GM18502 (cell line): Measurements from ENCODE around the gene SLC10A4.
"Not testable (repeated sequence)": the region's sequence is repeated elsewhere in the genome, so short reads cannot be mapped to it uniquely, and the experiment has no call there.

Experiments used
- ATAC-seq: cut with Tn5 transposase; IDR thresholded peaks from one replicate; pipeline ENCODE4 v1.9.1; 2021; ENCODE audit warnings: mild to moderate bottlenecking; ENCODE audit not compliant: unreplicated experiment, poor library complexity

SLC10A4 gene

GRCh38 chr4:48483006-48483776 is at the start of gene SLC10A4:
SLC10A4 (plus strand) TSS chr4:48483343; CDS start chr4:48483562, 219 bp downstream.
- peak; percentile 49 for ATAC-seq

DNA sequence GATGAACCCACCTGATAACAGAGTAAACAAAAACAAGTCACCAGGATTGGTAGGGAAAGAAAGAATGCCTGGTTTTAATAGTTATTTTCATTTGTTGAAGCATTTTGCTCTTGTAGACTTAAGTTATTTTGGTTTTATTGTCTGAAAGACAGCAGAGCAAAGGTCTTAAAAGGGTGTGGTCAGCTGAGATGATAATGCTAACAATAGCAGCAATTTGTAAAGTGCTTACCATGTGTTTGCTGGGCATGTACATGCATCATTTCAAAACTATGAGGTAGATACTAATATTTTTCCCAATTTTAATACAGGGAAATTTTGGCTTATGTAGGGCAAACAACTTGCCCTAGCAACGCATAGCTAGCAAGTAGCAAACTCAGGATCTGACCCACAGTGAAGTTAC is 46.8 kb upstream of the SLC10A4 start:
- no peak for ATAC-seq

DNA sequence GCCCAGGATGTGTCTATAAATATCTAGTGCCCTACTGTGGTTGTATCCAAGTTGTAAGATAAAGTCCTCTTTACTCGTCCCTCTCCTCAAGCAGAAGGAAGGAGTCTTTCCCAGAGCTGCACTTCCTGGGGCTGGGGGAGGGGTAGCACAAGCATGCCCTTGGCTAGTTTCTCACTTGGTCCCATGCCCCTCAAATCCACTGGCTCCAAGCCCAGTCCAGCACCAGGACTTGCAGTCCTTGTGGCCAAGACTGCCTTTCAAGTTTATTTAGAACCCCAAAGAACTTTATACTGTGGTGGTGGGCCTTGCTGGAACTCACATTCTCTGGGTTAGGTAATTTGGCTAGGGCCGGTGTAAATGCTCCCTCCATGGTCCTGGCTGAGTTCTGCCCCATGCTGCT is 43.2 kb upstream of the SLC10A4 start:
- ATAC-seq: no peak

GRCh38 chr4:48440914-48441313 is 42.2 kb upstream of the SLC10A4 start:
- ATAC-seq: not testable (repeated sequence)

DNA sequence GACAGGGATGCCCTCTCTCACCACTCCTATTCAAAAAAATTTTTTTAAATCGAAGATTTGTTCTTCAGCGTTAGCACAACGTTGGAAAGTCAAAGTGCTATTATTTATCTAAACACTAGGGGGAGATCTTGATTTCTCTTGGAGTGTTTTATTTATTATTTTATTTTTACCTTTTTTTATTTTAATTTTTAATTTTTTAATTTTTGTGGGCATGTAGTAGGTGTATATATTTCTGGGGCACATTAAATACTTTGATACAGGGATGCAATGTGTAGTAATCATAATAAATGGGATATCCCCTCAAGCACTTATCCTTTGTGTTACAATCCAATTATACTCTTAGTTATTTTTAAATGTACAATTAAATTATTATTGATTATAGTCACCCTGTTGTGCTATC is 37.4 kb upstream of the SLC10A4 start:
- ATAC-seq: no peak

GRCh38 chr4:48446642-48447041 is 36.5 kb upstream of the SLC10A4 start:
- ATAC-seq: no peak

GRCh38 chr4:48449151-48449550 is 34.0 kb upstream of the SLC10A4 start:
- no peak for ATAC-seq

- no peak for ATAC-seq
Observed at GRCh38 chr4:48450740-48451139, 32.4 kb upstream of the SLC10A4 start.

DNA sequence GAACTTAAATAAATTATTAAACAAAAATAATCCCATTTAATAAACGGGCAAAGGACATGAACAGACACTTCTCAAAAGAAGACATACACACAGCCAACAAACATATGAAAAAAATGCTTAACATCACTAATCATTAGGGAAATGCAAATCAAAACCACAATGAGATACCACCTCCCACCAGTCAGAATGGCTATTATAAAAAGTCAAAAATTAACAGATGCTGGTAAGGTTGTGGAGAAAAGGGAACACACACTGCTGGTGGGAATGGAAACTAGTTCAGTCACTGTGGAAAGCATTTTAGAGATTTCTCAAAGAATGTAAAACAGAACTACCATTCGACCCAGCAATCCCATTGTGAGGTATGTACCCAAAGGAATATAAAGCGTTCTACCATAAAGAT is 31.5 kb upstream of the SLC10A4 start:
- not testable (repeated sequence) for ATAC-seq

GRCh38 chr4:48454591-48454990 is 28.6 kb upstream of the SLC10A4 start:
- no peak for ATAC-seq

- no peak for ATAC-seq
Observed at GRCh38 chr4:48461000-48461399, 22.1 kb upstream of the SLC10A4 start.

DNA sequence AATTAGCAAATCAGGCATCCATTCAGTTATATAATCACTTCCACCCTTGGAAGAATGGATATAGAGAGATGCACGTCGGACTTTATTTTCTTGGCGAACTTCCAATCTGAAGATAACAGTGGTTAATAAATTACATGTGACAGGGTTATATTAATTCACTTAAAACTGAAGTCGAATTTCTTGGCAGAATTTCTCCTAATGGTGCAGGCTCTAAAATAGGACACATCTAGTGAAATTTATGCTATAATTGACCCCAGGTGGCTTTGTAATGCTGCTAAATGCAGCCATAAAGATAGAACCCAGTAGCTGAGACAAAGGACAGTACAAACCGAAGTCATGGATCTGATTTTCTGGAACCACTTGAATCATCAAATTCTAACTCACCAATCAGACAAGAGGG is 20.8 kb upstream of the SLC10A4 start:
- no peak for ATAC-seq

DNA sequence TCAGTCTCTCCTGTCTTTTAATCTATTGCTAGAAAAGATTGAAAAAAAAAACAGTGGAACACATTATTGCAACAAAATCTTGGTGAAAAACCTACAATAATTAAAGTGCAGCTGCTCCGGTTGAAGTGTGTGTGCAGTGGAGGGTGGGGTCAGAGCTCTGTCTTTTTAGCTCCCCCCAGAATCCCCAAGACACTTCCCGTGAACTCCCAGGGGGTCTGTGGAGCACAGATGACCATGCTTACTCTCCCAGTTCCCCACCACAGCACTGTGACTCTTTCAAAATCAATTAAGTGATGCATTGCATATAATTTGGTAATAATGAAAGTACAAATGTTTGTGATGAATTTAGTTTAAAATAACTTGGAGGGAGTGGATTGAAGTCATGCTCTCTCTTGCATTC is 15.7 kb upstream of the SLC10A4 start:
- ATAC-seq: no peak

- ATAC-seq: no peak
Observed at GRCh38 chr4:48467891-48468290, 15.3 kb upstream of the SLC10A4 start.

DNA sequence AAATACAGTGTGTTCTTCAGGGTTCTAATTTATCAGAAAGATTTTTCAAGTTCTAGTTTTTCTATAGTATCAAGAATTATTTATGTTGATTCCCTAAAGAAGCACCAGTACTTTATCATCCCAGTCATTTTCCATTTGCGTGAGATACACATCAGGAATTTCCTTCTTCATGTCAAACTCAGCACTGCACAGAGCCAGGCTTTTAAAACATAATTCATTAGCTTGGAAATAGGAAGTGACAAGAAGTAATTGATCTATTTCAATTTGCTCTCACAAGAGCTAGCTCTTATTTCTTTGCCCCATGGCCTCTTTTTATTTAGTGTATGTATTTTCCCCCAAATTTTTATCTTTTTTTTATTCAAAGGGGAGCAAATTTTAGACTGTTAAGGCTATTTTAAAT is 13.0 kb upstream of the SLC10A4 start:
- no peak for ATAC-seq

GRCh38 chr4:48470570-48470969 is 12.6 kb upstream of the SLC10A4 start:
- no peak for ATAC-seq

DNA sequence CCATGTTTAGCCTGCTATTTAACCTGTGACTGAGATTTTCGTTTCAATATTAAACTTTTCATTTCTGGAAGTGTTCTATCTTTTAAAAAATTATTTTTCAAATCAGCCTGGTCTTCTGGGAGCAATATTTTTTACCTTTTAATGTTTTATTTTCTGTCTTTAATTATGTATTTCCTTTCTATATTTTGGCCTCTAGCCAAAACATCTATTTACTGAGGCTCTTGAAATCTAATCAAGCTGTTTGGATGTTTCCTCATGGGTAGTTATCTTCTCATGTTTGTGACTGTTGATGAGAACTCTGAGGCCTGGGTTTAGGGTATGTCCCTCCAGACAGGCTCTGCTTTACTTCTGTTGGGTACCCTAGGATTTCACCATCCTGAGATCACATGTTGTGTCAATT is 10.3 kb upstream of the SLC10A4 start:
- no peak for ATAC-seq

DNA sequence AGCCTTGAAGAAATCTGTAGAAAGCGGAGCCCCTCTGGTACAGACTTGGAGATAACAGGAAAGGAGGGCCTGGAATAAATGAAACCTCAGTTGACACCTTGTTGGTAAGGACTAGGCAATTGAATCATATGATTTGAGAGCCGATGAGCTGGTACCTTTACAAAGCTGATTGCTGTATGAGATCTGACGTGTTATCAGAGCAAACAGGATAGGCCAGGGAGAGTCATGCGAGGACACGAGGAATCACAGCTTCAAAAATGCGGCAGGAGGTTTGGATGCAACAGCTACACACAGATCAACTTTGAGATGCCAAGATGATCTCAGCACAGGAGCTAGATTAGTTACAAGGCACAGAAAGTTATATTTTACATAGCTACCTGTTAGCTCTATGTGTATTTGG is 7.4 kb upstream of the SLC10A4 start:
- no peak for ATAC-seq

DNA sequence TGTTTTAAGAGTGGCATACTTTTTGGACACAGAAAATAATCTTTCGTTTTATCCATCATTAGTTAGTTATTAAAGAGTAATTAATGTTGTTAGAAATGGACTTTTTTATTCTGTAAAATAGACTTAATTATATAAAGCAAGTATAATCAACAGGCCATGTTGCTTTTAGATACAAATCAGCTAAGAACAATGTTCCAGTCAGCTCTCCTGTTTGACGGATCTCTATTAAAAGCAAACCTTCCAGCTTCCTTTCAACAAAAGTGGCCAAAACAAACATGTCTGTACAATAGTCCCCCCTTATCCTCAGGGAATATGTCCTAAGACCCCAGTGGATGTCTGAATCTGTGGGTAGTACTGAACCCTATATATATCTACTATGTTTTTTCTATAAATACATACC is 4.9 kb upstream of the SLC10A4 start:
- ATAC-seq: no peak

- ATAC-seq: no peak
Observed at GRCh38 chr4:48481581-48481980, 1.6 kb upstream of the SLC10A4 start.

DNA sequence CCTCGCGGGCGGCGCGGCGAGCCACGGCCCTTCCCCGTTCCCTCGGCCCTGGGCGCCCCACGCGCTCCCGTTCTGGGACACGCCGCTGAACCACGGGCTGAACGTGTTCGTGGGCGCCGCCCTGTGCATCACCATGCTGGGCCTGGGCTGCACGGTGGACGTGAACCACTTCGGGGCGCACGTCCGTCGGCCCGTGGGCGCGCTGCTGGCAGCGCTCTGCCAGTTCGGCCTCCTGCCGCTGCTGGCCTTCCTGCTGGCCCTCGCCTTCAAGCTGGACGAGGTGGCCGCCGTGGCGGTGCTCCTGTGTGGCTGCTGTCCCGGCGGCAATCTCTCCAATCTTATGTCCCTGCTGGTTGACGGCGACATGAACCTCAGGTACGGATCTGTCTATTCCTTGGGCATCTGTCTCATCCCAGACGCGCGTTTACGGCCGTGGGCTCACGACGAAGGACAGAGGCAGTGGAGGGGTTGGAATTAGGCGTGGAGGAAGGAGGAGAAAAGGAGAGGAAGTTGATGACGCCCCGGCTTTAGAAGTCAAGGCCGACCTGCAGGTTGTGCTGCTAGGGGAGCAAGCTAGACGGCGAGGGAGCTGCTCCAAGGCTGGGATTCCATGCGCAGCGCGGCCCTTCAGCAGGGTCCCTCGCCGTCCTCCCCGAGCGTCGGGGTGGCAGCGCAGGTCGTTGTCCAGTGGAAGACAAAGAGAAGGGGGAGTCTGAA is 792 bp downstream of the SLC10A4 start:
- peak; percentile 17 for ATAC-seq
